ENCODE data around the gene PLXNA2.

The PLXNA2 gene

GRCh38 chr1:208187499-208188041 lies 56.6 kb downstream of the PLXNA2 start:
- Histone ChIP-seq H3K4me3 (ENCODE audit: low read depth in 1 of 2, low read length in 2 of 2) (no peak overlapping the region), H3K9ac (ENCODE audit: low read depth, low read length) (no peak overlapping the region), H4K20me1 (ENCODE audit: insufficient read depth, low read length) (no peaks in the 10 kb centered on the region), H3K9me3 (ENCODE audit: insufficient read depth, low read length, severe bottlenecking) (no peaks in the 10 kb centered on the region), H3K4me2 (ENCODE audit: insufficient read depth, low read length) (no peak overlapping the region), H3K79me2 (ENCODE audit: insufficient read depth, low read length) (no peaks in the 10 kb centered on the region), H3K4me1 (ENCODE audit: insufficient read depth, low read length) (no peaks in the 10 kb centered on the region), H2AFZ (ENCODE audit: low read depth, low read length) (no peak overlapping the region), H3K36me3 (ENCODE audit: insufficient read depth, low read length) (no peaks in the 10 kb centered on the region), H3K27ac (ENCODE audit: low read length) (no peak overlapping the region), H3K27me3 (ENCODE audit: insufficient read depth, low read length, poor library complexity) (peaks cover 28% of the 10 kb centered on the region)
- ATAC-seq (ENCODE audit: insufficient read depth, low read depth) (no peak), DNase-seq (no peak)
- TF ChIP-seq EZH2 (IDR thresholded peaks at IDR 0.05; ENCODE audit: borderline replicate concordance, low read depth, low read length, severe bottlenecking), result no peak
- no peak for TF ChIP-seq CTCF (IDR thresholded peaks at IDR 0.05; ENCODE audit: borderline replicate concordance, extremely low read depth, low read length, poor library complexity, severe bottlenecking)

- Histone ChIP-seq H3K36me3 (ENCODE audit: insufficient read depth, low read length) (no peaks in the 10 kb centered on the region), H3K27ac (ENCODE audit: low read length) (no peak overlapping the region), H3K4me2 (ENCODE audit: insufficient read depth, low read length) (no peak overlapping the region), H3K9me3 (ENCODE audit: insufficient read depth, low read length, severe bottlenecking) (no peaks in the 10 kb centered on the region), H3K9ac (ENCODE audit: low read depth, low read length) (no peak overlapping the region), H3K4me3 (ENCODE audit: low read depth in 1 of 2, low read length in 2 of 2) (no peak overlapping the region), H3K79me2 (ENCODE audit: insufficient read depth, low read length) (no peaks in the 10 kb centered on the region), H2AFZ (ENCODE audit: low read depth, low read length) (no peak overlapping the region), H3K4me1 (ENCODE audit: insufficient read depth, low read length) (no peaks in the 10 kb centered on the region), H3K27me3 (ENCODE audit: insufficient read depth, low read length, poor library complexity) (peaks cover 42% of the 10 kb centered on the region), H4K20me1 (ENCODE audit: insufficient read depth, low read length) (no peaks in the 10 kb centered on the region)
- no peak for DNase-seq
- TF ChIP-seq EZH2 (IDR thresholded peaks at IDR 0.05; ENCODE audit: borderline replicate concordance, low read depth, low read length, severe bottlenecking) (no peak), CTCF (IDR thresholded peaks at IDR 0.05; ENCODE audit: borderline replicate concordance, extremely low read depth, low read length, poor library complexity, severe bottlenecking) (no peak)
- no peak for ATAC-seq (ENCODE audit: insufficient read depth, low read depth)
These were observed 58.4 kb downstream of the PLXNA2 start for GRCh38 chr1:208185801-208186231.

GRCh38 chr1:208184966-208185654 lies 59.1 kb downstream of the PLXNA2 start:
- DNase-seq (no peak), ATAC-seq (ENCODE audit: insufficient read depth, low read depth) (no peak)
- Histone ChIP-seq H3K79me2 (ENCODE audit: insufficient read depth, low read length) (no peaks in the 10 kb centered on the region), H4K20me1 (ENCODE audit: insufficient read depth, low read length) (no peaks in the 10 kb centered on the region), H3K9me3 (ENCODE audit: insufficient read depth, low read length, severe bottlenecking) (no peaks in the 10 kb centered on the region), H3K36me3 (ENCODE audit: insufficient read depth, low read length) (no peaks in the 10 kb centered on the region), H3K9ac (ENCODE audit: low read depth, low read length) (no peak overlapping the region), H3K27me3 (ENCODE audit: insufficient read depth, low read length, poor library complexity) (peaks cover 36% of the 10 kb centered on the region), H3K4me2 (ENCODE audit: insufficient read depth, low read length) (no peak overlapping the region), H3K4me1 (ENCODE audit: insufficient read depth, low read length) (no peaks in the 10 kb centered on the region), H3K27ac (ENCODE audit: low read length) (no peak overlapping the region), H2AFZ (ENCODE audit: low read depth, low read length) (no peak overlapping the region), H3K4me3 (ENCODE audit: low read depth in 1 of 2, low read length in 2 of 2) (no peak overlapping the region)
- no peak for TF ChIP-seq EZH2 (IDR thresholded peaks at IDR 0.05; ENCODE audit: borderline replicate concordance, low read depth, low read length, severe bottlenecking)
- no peak for TF ChIP-seq CTCF (IDR thresholded peaks at IDR 0.05; ENCODE audit: borderline replicate concordance, extremely low read depth, low read length, poor library complexity, severe bottlenecking)
